Neural cell (in vitro differentiated cells): ENCODE results near the gene RXFP4. TPM values are rescaled to one million over a fixed set of nuclear protein-coding genes. Genes with fewer than 3 reads are reported as not detected.
"Not testable (repeated sequence)": the region's sequence is repeated elsewhere in the genome, so short reads cannot be mapped to it uniquely, and the experiment has no call there.

Experiments
- H2AFZ ChIP-seq: fragments of 200-600, 300-800 bp; sonication (generic), shearing (Covaris generic); 2 replicates; pipeline ENCODE4 v1.6.0; 2014; ENCODE audit warnings: low read depth, mild to moderate bottlenecking, antibody characterized with exemption, low read length, moderate library complexity
- H3F3A ChIP-seq: fragments of 200-600 bp; shearing (Covaris generic); 2 replicates; pipeline ENCODE4 v1.6.1; 2016; ENCODE audit warnings: mild to moderate bottlenecking, moderate library complexity, mixed read lengths, antibody characterized with exemption, low read length; ENCODE audit not compliant: insufficient read depth, poor library complexity, severe bottlenecking
- H3K27ac ChIP-seq: fragments of 200-600, 300-800 bp; sonication (generic), shearing (Covaris generic); 2 replicates; pipeline ENCODE4 v1.5.1; 2014; ENCODE audit warnings: mild to moderate bottlenecking, low read length, moderate library complexity
- H3K27me3 ChIP-seq: fragments of 300-800, 200-600 bp; sonication (generic), shearing (Covaris generic); 2 replicates; pipeline ENCODE4 v1.6.0; 2014; ENCODE audit warnings: mild to moderate bottlenecking, low read depth, low read length, moderate library complexity; ENCODE audit not compliant: insufficient read depth
- H3K36me3 ChIP-seq: fragments of 300-800, 200-600 bp; sonication (generic), shearing (Covaris generic); 2 replicates; pipeline ENCODE4 v1.5.1; 2014; ENCODE audit warnings: mild to moderate bottlenecking, antibody characterized with exemption, low read length, moderate library complexity; ENCODE audit not compliant: insufficient read depth
- H3K4me2 ChIP-seq: fragments of 300-800, 200-600 bp; sonication (generic), shearing (Covaris generic); 2 replicates; pipeline ENCODE4 v1.6.0; 2014; ENCODE audit warnings: mild to moderate bottlenecking, low read length
- H3K4me3 ChIP-seq: fragments of 300-800, 200-600 bp; sonication (generic), shearing (Covaris generic); 2 replicates; pipeline ENCODE4 v1.5.1; 2014; ENCODE audit warnings: mild to moderate bottlenecking, low read length, moderate library complexity
- H3K79me2 ChIP-seq: fragments of 200-600 bp; shearing (Covaris generic); replicated peaks from 2 replicates; pipeline ENCODE4 v1.6.0; 2014; ENCODE audit warnings: mild to moderate bottlenecking, low read length, moderate library complexity; ENCODE audit not compliant: insufficient read depth
- H3K9ac ChIP-seq: fragments of 300-800, 200-600 bp; sonication (generic), shearing (Covaris generic); 2 replicates; pipeline ENCODE4 v1.6.1; 2016; ENCODE audit warnings: mild to moderate bottlenecking, low read length, mixed read lengths
- H3K9me2 ChIP-seq: fragments of 200-600 bp; shearing (Covaris generic); 2 replicates; pipeline ENCODE4 v1.6.1; 2016; ENCODE audit warnings: mild to moderate bottlenecking, low read length, mixed read lengths; ENCODE audit not compliant: insufficient read depth
- H3K9me3 ChIP-seq: fragments of 200-600, 300-800 bp; sonication (generic), shearing (Covaris generic); 2 replicates; pipeline ENCODE4 v1.6.1; 2016; ENCODE audit warnings: mild to moderate bottlenecking, mixed run types, low read length, moderate library complexity, mixed read lengths
- H4K20me1 ChIP-seq: fragments of 200-600 bp; shearing (Covaris generic); 2 replicates; pipeline ENCODE4 v1.6.1; 2016; ENCODE audit warnings: mild to moderate bottlenecking, mixed run types; ENCODE audit not compliant: insufficient read depth
- CTCF ChIP-seq: fragments of 450-650 bp; IDR thresholded peaks from 2 replicates; pipeline ENCODE4 v1.5.1; 2014; ENCODE audit warnings: antibody characterized with exemption, mild to moderate bottlenecking, moderate library complexity; ENCODE audit not compliant: poor library complexity, severe bottlenecking
- MXI1 ChIP-seq: fragments of 450-650 bp; conservative IDR thresholded peaks from 2 replicates; pipeline ENCODE4 v1.6.1; 2014; ENCODE audit warnings: antibody characterized with exemption, mild to moderate bottlenecking; ENCODE audit not compliant: poor library complexity, severe bottlenecking
- POLR2AphosphoS5 ChIP-seq: IDR thresholded peaks from 2 replicates; pipeline ENCODE4 v1.6.1; 2012
- RAD21 ChIP-seq: fragments of 450-650 bp; conservative IDR thresholded peaks from 2 replicates; pipeline ENCODE4 v1.6.1; 2014; ENCODE audit warnings: antibody characterized with exemption, mild to moderate bottlenecking, moderate library complexity
- SMC3 ChIP-seq: fragments of 450-650 bp; conservative IDR thresholded peaks from 2 replicates; pipeline ENCODE4 v1.6.1; 2014; ENCODE audit warnings: antibody characterized with exemption, mild to moderate bottlenecking, moderate library complexity; ENCODE audit not compliant: poor library complexity
- TAF1 ChIP-seq: IDR thresholded peaks from 2 replicates; pipeline ENCODE4 v1.6.1; 2012; ENCODE audit warnings: low read depth
- polyA plus RNA-seq: library from polyadenylated mRNA; depleted of rRNA; stranded (reverse); fragments of >200 nt; gene quantifications from 2 replicates; pipeline ENCODE4 v1.2.3, GENCODE V29; 2014
- TF ChIP-seq, protein P1 (sequence below): IDR thresholded peaks from 2 replicates; pipeline ENCODE4 v1.6.1; 2012; ENCODE audit warnings: borderline replicate concordance

The RXFP4 gene
- polyA plus RNA-seq, 1 donor from 2014 or later = not detected

GRCh38 chr1:155925506-155925905 is 15.9 kb upstream of the RXFP4 start:
- no peaks in the 10 kb centered on the region for H3K27me3 ChIP-seq
- H3K9ac ChIP-seq = no peak overlapping the region
- no peak overlapping the region for H3K4me2 ChIP-seq
- H3F3A ChIP-seq = no peaks in the 10 kb centered on the region
- no peaks in the 10 kb centered on the region for H3K9me2 ChIP-seq
- peaks cover 25% of the 10 kb centered on the region for H3K36me3 ChIP-seq
- no peak overlapping the region for H3K4me3 ChIP-seq
- no peaks in the 10 kb centered on the region for H3K9me3 ChIP-seq
- no peak overlapping the region for H3K27ac ChIP-seq
- peaks cover 14% of the 10 kb centered on the region for H3K79me2 ChIP-seq
- TF ChIP-seq, protein P1, sequence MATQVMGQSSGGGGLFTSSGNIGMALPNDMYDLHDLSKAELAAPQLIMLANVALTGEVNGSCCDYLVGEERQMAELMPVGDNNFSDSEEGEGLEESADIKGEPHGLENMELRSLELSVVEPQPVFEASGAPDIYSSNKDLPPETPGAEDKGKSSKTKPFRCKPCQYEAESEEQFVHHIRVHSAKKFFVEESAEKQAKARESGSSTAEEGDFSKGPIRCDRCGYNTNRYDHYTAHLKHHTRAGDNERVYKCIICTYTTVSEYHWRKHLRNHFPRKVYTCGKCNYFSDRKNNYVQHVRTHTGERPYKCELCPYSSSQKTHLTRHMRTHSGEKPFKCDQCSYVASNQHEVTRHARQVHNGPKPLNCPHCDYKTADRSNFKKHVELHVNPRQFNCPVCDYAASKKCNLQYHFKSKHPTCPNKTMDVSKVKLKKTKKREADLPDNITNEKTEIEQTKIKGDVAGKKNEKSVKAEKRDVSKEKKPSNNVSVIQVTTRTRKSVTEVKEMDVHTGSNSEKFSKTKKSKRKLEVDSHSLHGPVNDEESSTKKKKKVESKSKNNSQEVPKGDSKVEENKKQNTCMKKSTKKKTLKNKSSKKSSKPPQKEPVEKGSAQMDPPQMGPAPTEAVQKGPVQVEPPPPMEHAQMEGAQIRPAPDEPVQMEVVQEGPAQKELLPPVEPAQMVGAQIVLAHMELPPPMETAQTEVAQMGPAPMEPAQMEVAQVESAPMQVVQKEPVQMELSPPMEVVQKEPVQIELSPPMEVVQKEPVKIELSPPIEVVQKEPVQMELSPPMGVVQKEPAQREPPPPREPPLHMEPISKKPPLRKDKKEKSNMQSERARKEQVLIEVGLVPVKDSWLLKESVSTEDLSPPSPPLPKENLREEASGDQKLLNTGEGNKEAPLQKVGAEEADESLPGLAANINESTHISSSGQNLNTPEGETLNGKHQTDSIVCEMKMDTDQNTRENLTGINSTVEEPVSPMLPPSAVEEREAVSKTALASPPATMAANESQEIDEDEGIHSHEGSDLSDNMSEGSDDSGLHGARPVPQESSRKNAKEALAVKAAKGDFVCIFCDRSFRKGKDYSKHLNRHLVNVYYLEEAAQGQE = no peak
- TF ChIP-seq SMC3 (no peak), TAF1 (no peak), RAD21 (no peak), MXI1 (no peak), CTCF (no peak)
- no peaks in the 10 kb centered on the region for H4K20me1 ChIP-seq
- H2AFZ ChIP-seq = no peak overlapping the region

- TF ChIP-seq TAF1 (no peak), POLR2AphosphoS5 (no peak), MXI1 (no peak), CTCF (no peak)
- TF ChIP-seq, protein P1 = no peak
- Histone ChIP-seq H3K79me2 (peaks cover 45% of the 10 kb centered on the region), H3K27ac (no peak overlapping the region), H3F3A (no peaks in the 10 kb centered on the region), H2AFZ (no peak overlapping the region), H3K9me3 (no peaks in the 10 kb centered on the region), H3K4me2 (no peak overlapping the region), H3K9ac (no peak overlapping the region), H3K36me3 (peaks cover 17% of the 10 kb centered on the region), H3K9me2 (no peaks in the 10 kb centered on the region), H4K20me1 (no peaks in the 10 kb centered on the region), H3K27me3 (no peaks in the 10 kb centered on the region), H3K4me3 (no peak overlapping the region)
Observed at GRCh38 chr1:155929057-155929456, 12.4 kb upstream of the RXFP4 start.

DNA sequence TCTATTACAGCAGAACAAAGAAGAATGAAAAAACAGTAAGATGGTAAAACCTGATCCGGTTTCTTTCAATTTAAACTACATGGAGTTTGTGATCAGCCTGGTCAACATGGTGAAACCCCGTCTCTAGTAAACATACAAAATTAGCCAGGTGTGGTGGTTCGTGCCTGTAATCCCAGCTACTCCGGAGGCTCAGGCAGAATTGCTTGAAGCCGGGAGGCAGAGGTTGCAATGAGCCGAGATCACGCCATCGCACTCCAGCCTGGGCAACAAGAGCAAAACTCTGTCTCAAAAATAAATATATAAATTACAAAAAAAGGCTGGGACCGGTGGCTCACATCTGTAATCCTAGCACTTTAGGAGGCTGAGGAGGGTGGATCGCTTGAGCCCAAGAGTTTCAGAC is 10.7 kb upstream of the RXFP4 start:
- H3F3A ChIP-seq, H3K27ac ChIP-seq, H3K27me3 ChIP-seq, H3K9me2 ChIP-seq, H3K9me3 ChIP-seq, H3K4me2 ChIP-seq, H2AFZ ChIP-seq, H3K9ac ChIP-seq, H4K20me1 ChIP-seq: not testable (repeated sequence)
- Histone ChIP-seq H3K36me3 (peaks cover 17% of the 10 kb centered on the region), H3K79me2 (peaks cover 46% of the 10 kb centered on the region), H3K4me3 (peak overlapping the region; percentile 36)
